ENCODE data around the gene SFXN4.

DNA sequence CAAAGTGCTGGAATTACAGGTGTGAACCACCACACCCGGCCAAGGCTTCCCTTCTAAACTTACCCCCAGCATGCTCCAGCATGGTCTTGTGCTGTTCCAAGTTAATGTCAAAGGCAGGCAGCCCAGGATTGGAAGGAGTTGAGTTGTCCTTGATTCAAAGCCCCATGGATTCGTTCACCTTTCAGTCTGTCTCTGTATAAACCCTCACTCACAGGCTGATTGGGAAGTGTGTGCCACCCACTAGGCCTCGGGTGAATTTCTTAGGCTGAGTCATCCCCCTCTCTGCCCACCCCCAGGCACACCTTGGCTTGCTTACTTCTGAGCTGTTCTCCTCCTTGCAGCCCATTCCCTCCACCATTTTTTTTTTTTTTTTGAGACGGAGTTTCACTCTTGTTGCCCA is 26.4 kb upstream of the SFXN4 start:
- TF ChIP-seq POLR2AphosphoS5 (IDR thresholded peaks at IDR 0.05) = no peak
- TF ChIP-seq EP300 (IDR thresholded peaks at IDR 0.05) = no peak
